GM15510 (cell line): ENCODE measurements around the gene FAF1.

Experiments
- POLR2A ChIP-seq: IDR thresholded peaks from 3 replicates; pipeline ENCODE4 v1.6.1; 2011; ENCODE audit warnings: borderline replicate concordance; ENCODE audit not compliant: insufficient read length; ENCODE audit errors: extremely low read depth

FAF1 gene

DNA sequence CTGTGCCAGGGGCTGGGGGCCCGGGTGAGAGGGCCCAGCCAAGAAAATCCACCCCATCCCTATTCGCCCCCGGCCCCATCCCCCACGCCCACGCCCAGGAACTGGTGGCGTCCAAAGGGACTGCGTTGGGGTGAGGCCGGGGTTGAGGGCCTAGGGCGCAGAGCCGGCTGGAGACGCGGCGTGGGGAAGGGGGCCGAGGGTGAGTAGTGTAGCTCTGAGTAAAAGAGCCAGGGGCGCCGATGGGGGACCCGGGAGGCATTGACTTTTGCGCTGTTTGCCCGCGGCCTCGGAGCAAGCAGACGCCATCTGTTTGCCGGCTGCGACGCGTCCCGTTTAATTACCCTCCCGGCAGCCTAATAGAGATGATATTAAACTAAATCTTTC, 533.4 kb downstream of the FAF1 start:
- no peak for TF ChIP-seq POLR2A

- TF ChIP-seq POLR2A = no peak
These were observed 533.9 kb downstream of the FAF1 start for GRCh38 chr1:50426108-50426700.

- TF ChIP-seq POLR2A = no peak
These were observed 534.5 kb downstream of the FAF1 start for GRCh38 chr1:50425376-50426107.

DNA sequence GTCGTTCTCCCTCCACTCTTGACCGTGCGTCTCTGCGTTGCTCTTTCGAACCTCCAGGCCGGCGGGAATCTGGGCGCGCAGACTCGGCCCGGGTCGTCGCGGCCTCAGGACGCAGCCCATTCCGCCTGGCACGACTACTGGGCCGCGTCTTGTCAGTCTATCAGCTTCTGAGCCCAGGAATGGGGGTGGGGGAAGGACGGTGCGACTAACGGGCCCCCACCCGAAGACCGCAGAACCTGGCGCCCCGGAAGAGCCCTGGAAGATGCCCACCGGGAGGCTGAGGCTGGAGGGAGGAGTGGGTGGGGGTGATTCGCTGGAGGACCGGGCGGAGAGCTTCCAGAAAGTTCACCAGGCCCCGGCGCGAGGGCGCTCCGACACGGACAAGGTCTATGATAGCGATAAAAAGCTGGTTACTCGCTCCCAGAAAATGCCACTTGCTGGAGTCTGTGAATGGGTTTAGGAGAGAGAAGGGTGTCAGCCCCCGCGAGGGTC, 535.1 kb downstream of the FAF1 start:
- TF ChIP-seq POLR2A = no peak

- TF ChIP-seq POLR2A = no peak
These were observed 535.8 kb downstream of the FAF1 start for GRCh38 chr1:50424045-50424883.

GRCh38 chr1:50423670-50424000, 536.4 kb downstream of the FAF1 start:
- no peak for TF ChIP-seq POLR2A

DNA sequence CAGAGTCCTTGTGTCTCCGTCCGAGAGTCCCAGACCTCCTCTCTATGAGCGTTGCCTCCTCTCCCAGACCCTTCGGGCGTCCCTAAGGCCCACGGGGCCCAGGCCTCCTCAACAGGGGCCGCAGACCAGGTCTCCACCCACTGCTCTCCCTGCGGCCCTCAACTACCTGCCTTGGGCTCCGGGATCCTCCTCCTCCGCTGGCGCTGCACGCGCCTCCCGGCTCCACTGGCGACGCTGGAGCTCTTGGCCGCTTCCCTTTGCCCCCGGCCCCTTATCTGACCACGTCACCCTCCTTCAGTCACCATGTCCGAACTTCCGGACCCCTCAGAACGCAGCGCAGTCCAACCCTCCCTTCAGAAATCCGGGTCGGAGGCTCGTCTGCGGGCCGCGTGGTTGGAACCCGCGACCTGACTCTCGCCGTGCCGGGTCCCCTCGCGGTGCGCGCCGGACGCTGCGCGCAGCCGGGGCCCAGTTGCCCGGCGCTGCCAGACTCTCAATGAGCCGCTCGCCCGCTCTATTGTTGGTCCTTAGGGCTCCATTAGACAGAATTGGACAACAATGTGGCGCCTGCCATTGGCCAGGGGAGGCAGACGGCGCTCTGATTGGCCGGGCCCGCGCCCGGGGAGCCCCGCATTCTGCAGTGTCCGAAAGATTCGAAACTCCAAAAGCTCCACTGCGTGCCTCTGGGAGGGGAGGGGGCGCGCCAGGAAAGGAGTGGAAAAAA, 537.0 kb downstream of the FAF1 start, which contains the start of gene DMRTA2:
TSS of gene DMRTA2 (minus strand) at position 498 of the 724 bp plus-strand sequence. CDS start 1,907 bp downstream, outside the sequence.
- no peak for TF ChIP-seq POLR2A

DNA sequence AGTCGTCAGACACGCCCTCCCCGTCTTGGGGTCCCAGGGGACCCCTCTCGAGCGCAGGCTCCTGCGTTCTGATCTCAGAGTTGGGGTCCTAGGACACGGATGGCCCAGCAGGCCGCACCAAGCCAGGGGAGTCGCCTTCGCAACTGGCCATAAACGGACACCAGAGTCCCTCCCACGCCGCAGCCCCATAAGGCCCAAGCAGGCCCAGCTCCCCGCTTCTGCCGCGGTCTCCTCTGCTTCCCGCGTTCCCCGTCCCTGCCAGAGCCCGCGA, 537.5 kb downstream of the FAF1 start:
- TF ChIP-seq POLR2A = no peak

DNA sequence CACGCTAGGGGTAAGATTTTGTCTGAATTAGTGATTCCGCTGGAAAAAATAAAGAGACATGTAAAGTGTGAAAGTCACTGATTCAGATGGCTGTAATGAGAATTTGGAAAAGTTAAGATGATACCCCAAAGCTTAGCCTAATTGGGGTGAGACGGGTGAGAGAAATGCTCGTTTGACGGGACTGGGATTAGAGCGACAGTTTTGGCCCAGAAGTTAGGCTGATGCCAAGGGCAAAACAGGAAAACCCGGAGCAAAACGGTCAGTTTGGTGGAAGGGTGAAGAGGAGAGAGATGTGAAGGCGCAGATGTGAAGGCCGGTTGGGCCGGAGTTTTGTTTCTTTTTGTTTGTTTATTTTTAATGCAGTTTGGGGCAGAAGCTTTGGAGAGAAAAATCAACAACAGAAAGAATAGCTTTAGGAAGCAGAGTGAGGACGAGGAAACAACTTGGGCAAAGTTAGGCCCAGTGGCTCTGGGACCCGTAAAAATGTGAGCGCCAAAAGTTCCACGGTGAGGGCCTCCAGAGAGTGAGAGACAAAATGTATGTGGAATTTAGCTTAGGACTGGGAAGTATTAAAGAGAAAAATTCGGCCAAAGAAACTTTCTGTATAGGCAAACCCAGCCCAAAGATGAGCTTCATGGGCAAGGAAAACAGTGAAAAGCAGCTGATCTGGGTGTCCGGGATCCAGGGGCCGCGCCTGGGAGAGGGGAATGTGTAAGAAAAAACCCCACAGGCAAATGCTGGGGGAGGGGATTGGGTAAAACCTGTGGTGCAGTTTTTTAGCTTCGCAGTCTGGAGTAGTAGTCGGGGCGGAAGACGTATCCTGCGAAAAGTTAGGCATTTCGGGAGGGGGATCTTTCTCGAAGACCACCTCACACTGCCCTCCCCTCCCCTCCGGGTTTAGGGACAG, 538.0 kb downstream of the FAF1 start:
- TF ChIP-seq POLR2A = no peak

- TF ChIP-seq POLR2A = no peak
These were observed 538.7 kb downstream of the FAF1 start for GRCh38 chr1:50421366-50421748.

DNA sequence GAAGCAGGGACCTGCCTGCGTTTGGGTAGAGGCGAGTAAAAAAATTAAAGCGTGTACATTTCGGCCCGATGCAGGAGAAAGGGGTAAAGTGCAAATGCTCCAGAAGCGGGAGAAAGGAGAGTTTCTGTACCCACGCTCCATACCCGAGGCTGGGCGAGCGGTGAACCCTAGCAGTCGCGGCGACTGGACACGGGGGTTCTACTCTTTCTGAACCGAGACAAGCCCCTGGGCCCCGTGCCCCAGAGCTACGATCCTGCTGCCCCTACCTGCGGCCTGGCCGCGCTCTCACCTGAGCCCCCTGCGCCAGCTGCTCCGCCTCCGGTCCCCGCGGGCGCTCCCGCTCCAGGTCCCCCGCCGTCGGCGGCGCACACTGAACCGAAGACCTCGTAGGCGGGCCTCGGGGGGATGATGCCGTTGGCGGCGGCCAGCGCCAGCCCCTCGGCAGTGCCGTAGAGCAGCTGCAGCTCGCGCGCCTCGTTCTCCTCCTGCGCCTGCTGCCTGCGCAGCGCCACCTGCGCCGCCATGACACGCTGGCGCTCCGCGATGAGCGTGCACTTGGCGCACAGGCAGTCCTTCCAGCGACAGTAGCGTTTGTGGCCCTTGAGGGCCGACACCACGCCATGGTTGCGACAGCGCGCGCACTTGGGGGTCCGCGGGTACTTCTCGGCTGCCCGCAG, 539.2 kb downstream of the FAF1 start:
- TF ChIP-seq POLR2A = no peak

DNA sequence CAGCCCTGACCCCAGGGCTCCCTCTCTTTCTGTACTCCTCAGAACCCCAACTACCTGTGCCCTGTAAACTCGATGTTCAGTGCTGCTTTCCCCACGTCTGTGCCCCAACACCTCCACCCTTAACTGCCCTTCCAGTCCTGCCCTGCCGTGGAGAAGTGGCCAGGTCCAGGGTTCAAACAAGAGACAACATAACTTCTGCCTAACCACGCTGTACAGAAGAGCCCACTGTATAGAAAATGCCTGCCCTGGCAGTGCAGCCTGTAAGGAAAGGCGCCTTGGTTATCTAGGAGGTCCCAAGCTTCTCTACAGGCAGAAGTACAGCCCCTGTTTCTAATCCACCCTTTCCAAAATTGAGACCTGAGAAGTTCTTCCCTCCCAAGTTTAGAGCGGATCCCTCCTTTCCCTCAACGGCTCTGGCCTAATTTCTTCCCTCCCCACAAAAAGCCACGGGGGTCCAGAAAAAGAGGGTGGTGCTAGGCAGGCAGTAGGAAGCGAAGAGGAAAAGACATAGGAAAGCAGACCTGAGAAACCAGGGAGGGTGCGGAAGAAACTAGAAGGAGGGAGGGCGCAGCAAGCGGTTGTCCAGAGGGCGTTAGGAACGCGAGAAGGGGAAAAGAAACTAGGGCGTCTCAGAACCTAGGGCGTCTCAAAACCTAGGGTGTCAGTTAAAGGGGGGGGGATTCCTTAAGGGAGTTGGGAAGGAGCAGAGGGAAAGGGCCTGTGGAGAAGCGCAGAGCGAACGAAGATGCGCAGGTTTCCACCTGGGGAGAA, 540.0 kb downstream of the FAF1 start:
- TF ChIP-seq POLR2A = no peak
